PFSK-1 (cell line): ENCODE data around the gene TSC1.

ENCODE experiments used
- FOXP2 ChIP-seq: optimal IDR thresholded peaks from 2 replicates; pipeline ENCODE3; 2011; ENCODE audit warnings: borderline replicate concordance, control low read depth, inconsistent platforms; ENCODE audit not compliant: insufficient read depth; ENCODE audit errors: extremely low read length, extremely low read depth
- POLR2AphosphoS5 ChIP-seq: IDR thresholded peaks from 2 replicates; pipeline ENCODE4 v1.6.1; 2012; ENCODE audit warnings: low read depth, mild to moderate bottlenecking, control low read depth, low read length, moderate library complexity
- REST ChIP-seq, 2 experiments: IDR thresholded peaks; 2 replicates each; pipeline versions ENCODE4 v1.6.1 to v1.8.0; 2011 to 2012; ENCODE audit warnings: low read depth in 2 of 2, low read length in 2 of 2, control low read depth in 1 of 2, inconsistent platforms in 1 of 2, mild to moderate bottlenecking in 1 of 2, moderate library complexity in 1 of 2; ENCODE audit not compliant: insufficient read depth in 1 of 2
- SIN3A ChIP-seq: IDR thresholded peaks from 2 replicates; pipeline ENCODE4 v1.6.1; 2012; ENCODE audit warnings: mild to moderate bottlenecking, low read length, moderate library complexity, borderline replicate concordance; ENCODE audit not compliant: insufficient read depth
- TAF1 ChIP-seq: IDR thresholded peaks from 2 replicates; pipeline ENCODE4 v1.6.1; 2012; ENCODE audit warnings: low read length, control low read depth, borderline replicate concordance; ENCODE audit not compliant: insufficient read depth

The TSC1 gene

DNA sequence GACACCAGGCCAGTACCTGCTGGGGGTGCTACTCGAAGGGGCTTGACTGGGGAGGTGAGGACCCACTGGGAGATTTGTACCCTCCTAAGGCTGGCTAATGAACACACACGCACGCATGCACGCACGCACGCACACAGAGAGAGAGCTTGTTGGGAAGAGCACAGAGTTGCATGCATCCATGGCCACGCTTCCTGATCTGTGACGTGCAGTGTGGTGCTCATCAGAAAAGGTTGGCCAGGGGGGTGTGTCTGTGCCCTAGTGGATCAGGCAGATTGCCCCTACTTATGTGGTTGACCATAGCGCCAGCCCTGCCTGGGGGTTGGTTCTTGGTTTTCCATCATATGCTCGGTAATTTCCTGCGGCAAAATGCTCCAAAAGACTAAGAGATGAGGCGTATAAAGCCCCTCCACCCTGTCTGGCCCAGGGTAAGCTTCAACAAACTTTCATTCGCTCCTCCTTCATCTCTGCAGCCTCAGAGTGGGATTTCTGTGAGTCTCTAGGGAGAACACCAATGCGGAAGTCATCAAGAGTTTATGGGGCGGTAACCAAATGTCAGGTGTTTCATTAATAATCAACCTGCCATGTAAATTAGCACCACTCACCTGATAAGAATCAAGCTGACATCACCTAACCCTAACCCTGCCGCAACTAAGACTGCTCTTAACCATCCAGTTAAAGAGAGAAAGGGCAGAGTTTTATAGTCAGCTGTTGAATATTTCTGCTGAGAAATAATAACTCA lies 26.1 kb upstream of the TSC1 start:
- TF ChIP-seq FOXP2 (no peak), REST (IDR thresholded peaks at IDR 0.05; ENCODE audit: insufficient read depth in 1 of 2, low read depth in 2 of 2, low read length in 2 of 2) (no peak), TAF1 (no peak), POLR2AphosphoS5 (no peak), SIN3A (no peak)

DNA sequence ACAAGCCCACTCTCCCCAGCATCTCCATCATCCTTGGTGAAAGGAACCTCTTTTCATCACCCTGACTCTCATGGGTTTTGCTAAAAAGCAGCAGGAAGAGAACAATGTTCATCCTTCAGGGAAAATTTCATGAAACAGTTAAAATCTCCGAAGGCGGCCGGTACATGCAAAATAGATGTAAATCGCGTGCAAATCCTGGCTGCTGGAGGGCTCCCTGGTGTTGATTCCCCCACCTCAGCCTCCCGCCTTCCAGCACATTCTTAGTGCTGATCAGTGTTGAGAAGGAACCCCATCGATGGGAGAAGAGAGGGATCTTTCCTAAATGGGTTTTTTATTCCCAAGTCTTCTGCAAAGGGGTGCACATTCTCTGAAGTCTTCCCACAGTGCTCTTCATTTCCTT lies 25.4 kb upstream of the TSC1 start:
- TF ChIP-seq FOXP2 (no peak), REST (IDR thresholded peaks at IDR 0.05; ENCODE audit: insufficient read depth in 1 of 2, low read depth in 2 of 2, low read length in 2 of 2) (no peak), SIN3A (no peak), TAF1 (no peak), POLR2AphosphoS5 (no peak)

DNA sequence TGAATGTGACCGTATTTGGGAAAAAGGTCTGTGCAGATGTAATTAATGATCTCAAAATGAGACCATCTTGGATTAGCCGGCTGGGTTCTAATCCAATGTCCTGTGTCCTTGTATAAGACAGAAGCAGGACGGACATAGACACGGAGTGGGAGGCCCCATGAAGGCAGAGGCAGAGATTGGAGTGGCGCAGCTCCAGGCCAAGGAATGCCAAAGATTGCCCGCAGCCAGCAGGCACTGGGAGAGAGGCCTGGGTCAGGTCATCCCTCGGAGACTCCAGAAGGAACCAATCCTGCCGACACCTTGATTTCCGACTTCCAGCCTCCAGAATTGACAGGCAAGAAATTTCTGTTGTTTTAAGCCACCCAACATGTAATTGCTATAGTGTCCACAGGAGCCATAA lies 21.1 kb upstream of the TSC1 start:
- TF ChIP-seq FOXP2, result no peak
- TF ChIP-seq SIN3A, result no peak
- TF ChIP-seq POLR2AphosphoS5, result no peak
- TF ChIP-seq TAF1, result no peak
- TF ChIP-seq REST (IDR thresholded peaks at IDR 0.05; ENCODE audit: insufficient read depth in 1 of 2, low read depth in 2 of 2, low read length in 2 of 2), result no peak

- TF ChIP-seq REST (IDR thresholded peaks at IDR 0.05; ENCODE audit: insufficient read depth in 1 of 2, low read depth in 2 of 2, low read length in 2 of 2) (no peak), POLR2AphosphoS5 (no peak), FOXP2 (no peak), TAF1 (no peak), SIN3A (no peak)
Measured at GRCh38 chr9:132961002-132961401, 16.6 kb upstream of the TSC1 start.

DNA sequence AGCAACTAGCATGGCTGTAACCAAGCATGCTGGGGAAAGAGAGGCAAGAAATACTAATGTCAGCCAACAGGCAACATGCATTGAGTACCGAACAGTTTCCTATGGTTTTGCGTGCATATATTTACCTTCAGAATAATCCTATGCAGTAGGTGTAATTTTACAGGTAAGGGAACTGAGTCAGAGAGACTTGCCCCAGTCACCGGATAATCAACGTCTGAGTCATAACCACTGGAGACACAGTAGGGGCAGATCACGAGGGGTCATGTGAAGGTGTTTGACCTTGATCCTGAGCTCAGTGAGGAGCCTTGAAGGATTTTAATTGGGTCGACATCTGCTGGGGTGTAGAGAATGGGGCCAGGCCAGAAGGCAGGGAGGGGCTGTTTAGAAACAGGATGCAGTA lies 13.4 kb upstream of the TSC1 start:
- TF ChIP-seq REST (IDR thresholded peaks at IDR 0.05; ENCODE audit: insufficient read depth in 1 of 2, low read depth in 2 of 2, low read length in 2 of 2), result no peak
- no peak for TF ChIP-seq TAF1
- no peak for TF ChIP-seq SIN3A
- no peak for TF ChIP-seq POLR2AphosphoS5
- TF ChIP-seq FOXP2, result no peak
